IMR-90 (cell line): Measurements from ENCODE around the gene CFAP251. TPM values are rescaled to one million over a fixed set of nuclear protein-coding genes. Genes with fewer than 3 reads are reported as not detected.

ENCODE experiments used
- ATAC-seq: fragments of 200-7000 bp; cut with Tn5 transposase; 2 replicates; pipeline ENCODE4 v1.9.1; 2020; ENCODE audit warnings: low read depth, mild to moderate bottlenecking, moderate library complexity
- BruUV-seq: library from RNA; stranded (reverse); fragments of 400-500 nt; replicated peaks from 2 replicates; lab custom pipeline; 2021; lab: Mats Ljungman, UMichigan
- CTCF ChIA-PET: fragments of 300-600 bp; formaldehyde crosslinking; extraction: SDS; loops from one replicate; lab custom pipeline; 2021; ENCODE audit warnings: antibody characterized with exemption; lab: Yijun Ruan, JAX
- POLR2A ChIA-PET: fragments of 300-600 bp; sonication (Branson Sonifier 250); formaldehyde crosslinking; loops from one replicate; lab custom pipeline; 2022; ENCODE audit warnings: antibody characterized with exemption; ENCODE audit not compliant: unreplicated experiment; lab: Charles Lee
- DNase-seq: peaks from one replicate; pipeline ENCODE4 v3.0.0; 2013
- H2AFZ ChIP-seq: replicated peaks from 2 replicates; pipeline ENCODE3; 2013; ENCODE audit warnings: low read length, mild to moderate bottlenecking; ENCODE audit not compliant: poor library complexity
- H2AK5ac ChIP-seq: 2 replicates; pipeline ENCODE4 v1.6.1; 2013; ENCODE audit warnings: low read depth, low read length, inconsistent platforms
- H2AK9ac ChIP-seq: replicated peaks from 2 replicates; pipeline ENCODE3; 2013; ENCODE audit warnings: mild to moderate bottlenecking, low read depth, low read length, moderate library complexity; ENCODE audit not compliant: poor library complexity
- H2BK120ac ChIP-seq: 2 replicates; pipeline ENCODE4 v1.6.1; 2013; ENCODE audit warnings: low read depth, low read length, inconsistent platforms
- H2BK15ac ChIP-seq: 3 replicates; pipeline ENCODE4 v1.6.1; 2013; ENCODE audit warnings: low read depth, low read length, inconsistent platforms
- H2BK20ac ChIP-seq: 2 replicates; pipeline ENCODE4 v1.6.1; 2013; ENCODE audit warnings: low read depth, mild to moderate bottlenecking, inconsistent platforms, low read length, moderate library complexity
- H2BK5ac ChIP-seq: 2 replicates; pipeline ENCODE4 v1.6.1; 2013; ENCODE audit warnings: mild to moderate bottlenecking, low read depth, low read length, inconsistent platforms; ENCODE audit not compliant: poor library complexity, severe bottlenecking
- H3K14ac ChIP-seq: replicated peaks from 2 replicates; pipeline ENCODE4 v1.6.1; 2013; ENCODE audit warnings: low read depth, low read length, inconsistent platforms
- H3K18ac ChIP-seq: 2 replicates; pipeline ENCODE4 v1.6.1; 2013; ENCODE audit warnings: low read depth, low read length, control low read depth
- H3K23ac ChIP-seq: 2 replicates; pipeline ENCODE4 v1.6.1; 2013; ENCODE audit warnings: low read depth, low read length, inconsistent platforms
- H3K27ac ChIP-seq: 2 replicates; pipeline ENCODE4 v1.5.1; 2013; ENCODE audit warnings: mild to moderate bottlenecking, control low read depth, low read length; ENCODE audit not compliant: insufficient read depth
- H3K27me3 ChIP-seq: 2 replicates; pipeline ENCODE4 v1.6.1; 2013; ENCODE audit warnings: low read length; ENCODE audit not compliant: control insufficient read depth, insufficient read depth
- H3K36me3 ChIP-seq: 2 replicates; pipeline ENCODE4 v1.6.1; 2013; ENCODE audit warnings: low read length, mixed read lengths; ENCODE audit not compliant: control insufficient read depth, insufficient read depth
- H3K4ac ChIP-seq: 2 replicates; pipeline ENCODE4 v1.6.1; 2013; ENCODE audit warnings: low read depth, low read length, inconsistent platforms
- H3K4me1 ChIP-seq: 2 replicates; pipeline ENCODE4 v1.6.1; 2013; ENCODE audit warnings: low read length, mixed read lengths; ENCODE audit not compliant: control insufficient read depth, insufficient read depth
- H3K4me2 ChIP-seq: 2 replicates; pipeline ENCODE4 v1.6.1; 2013; ENCODE audit warnings: low read depth, mild to moderate bottlenecking, control low read depth, low read length, moderate library complexity
- H3K4me3 ChIP-seq: 2 replicates; pipeline ENCODE4 v1.5.1; 2013; ENCODE audit warnings: low read depth, mild to moderate bottlenecking, control low read depth, low read length, moderate library complexity; ENCODE audit not compliant: insufficient read depth
- H3K56ac ChIP-seq: 2 replicates; pipeline ENCODE4 v1.6.1; 2013; ENCODE audit warnings: low read length, inconsistent platforms; ENCODE audit not compliant: insufficient read depth; ENCODE audit errors: extremely low read depth
- H3K79me1 ChIP-seq, 2 experiments: 2 replicates each; pipeline ENCODE4 v1.6.1; 2013; ENCODE audit warnings: low read length in 2 of 2, inconsistent platforms in 1 of 2, low read depth in 1 of 2
- H3K9ac ChIP-seq: 2 replicates; pipeline ENCODE4 v1.6.1; 2013; ENCODE audit warnings: low read depth, low read length, control low read depth
- H3K9me1 ChIP-seq: 2 replicates; pipeline ENCODE4 v1.6.1; 2013; ENCODE audit warnings: low read length, inconsistent platforms; ENCODE audit not compliant: insufficient read depth
- H3K9me3 ChIP-seq: 2 replicates; pipeline ENCODE4 v1.6.1; 2013; ENCODE audit warnings: low read length; ENCODE audit not compliant: control insufficient read depth, insufficient read depth
- H4K20me1 ChIP-seq: 2 replicates; pipeline ENCODE4 v1.6.1; 2013; ENCODE audit warnings: low read length, inconsistent platforms; ENCODE audit not compliant: insufficient read depth
- H4K5ac ChIP-seq: 2 replicates; pipeline ENCODE4 v1.6.1; 2013; ENCODE audit warnings: mild to moderate bottlenecking, low read depth, low read length, control low read depth
- H4K8ac ChIP-seq, 2 experiments: 2 replicates each; pipeline ENCODE4 v1.6.1; 2013; ENCODE audit warnings: low read depth in 2 of 2, low read length in 2 of 2, control low read depth in 1 of 2, inconsistent platforms in 1 of 2
- H4K91ac ChIP-seq: 2 replicates; pipeline ENCODE4 v1.6.1; 2013; ENCODE audit warnings: low read depth, low read length, inconsistent platforms; ENCODE audit not compliant: insufficient read depth
- BHLHE40 ChIP-seq: fragments of 150-350 bp; IDR thresholded peaks from 2 replicates; pipeline ENCODE4 v1.6.1; 2016; ENCODE audit warnings: mild to moderate bottlenecking, low read depth, low read length
- ELK1 ChIP-seq: fragments of 150-350 bp; IDR thresholded peaks from 2 replicates; pipeline ENCODE4 v1.6.1; 2016; ENCODE audit warnings: low read depth, mild to moderate bottlenecking, low read length, moderate library complexity, borderline replicate concordance
- MAFK ChIP-seq: IDR thresholded peaks from 2 replicates; pipeline ENCODE4 v1.6.1; 2012; ENCODE audit warnings: low read depth, low read length, improper control_type of control experiment
- MAZ ChIP-seq: IDR thresholded peaks from 2 replicates; pipeline ENCODE4 v1.6.1; 2012; ENCODE audit warnings: low read depth, mild to moderate bottlenecking, low read length, improper control_type of control experiment, moderate library complexity, borderline replicate concordance
- POLR2A ChIP-seq: IDR thresholded peaks from 2 replicates; pipeline ENCODE4 v1.6.1; 2012; ENCODE audit warnings: mild to moderate bottlenecking, low read depth, low read length
- RAD21 ChIP-seq: IDR thresholded peaks from 2 replicates; pipeline ENCODE4 v1.6.1; 2012; ENCODE audit warnings: low read length, improper control_type of control experiment
- RCOR1 ChIP-seq: IDR thresholded peaks from 2 replicates; pipeline ENCODE4 v1.6.1; 2012; ENCODE audit warnings: mild to moderate bottlenecking, low read length, improper control_type of control experiment; ENCODE audit not compliant: insufficient replicate concordance
- WGBS, 2 experiments: methylation state at CpG; one replicate each; pipeline versions ENCODE4 v1.1.5 to v1.1.7; 2013; ENCODE audit warnings: missing lambda C conversion rate in 2 of 2; ENCODE audit not compliant: insufficient read length in 1 of 2; ENCODE audit errors: extremely low coverage in 2 of 2; 5-methylcytosine and 5-hydroxymethylcytosine counted together
- dilution Hi-C: fragments of 300-500 bp; cut with HindIII; formaldehyde crosslinking; loops from one replicate; pipeline ENCODE4 v1.14.3; 2018; ENCODE audit warnings: low sequenced_read_pairs; ENCODE audit not compliant: unreplicated experiment
- in situ Hi-C: fragments of 300-500 bp; cut with MboI; formaldehyde crosslinking; loops from 3 replicates; pipeline ENCODE4 v1.14.3; 2019; ENCODE audit warnings: low sequenced_read_pairs, inconsistent platforms, mixed read lengths
- intact Hi-C: fragments of 100-400 bp; cut with micrococcal nuclease; formaldehyde crosslinking; loops from 2 replicates; pipeline ENCODE4 v1.10.0; 2022
- polyA plus RNA-seq, 3 experiments: library from polyadenylated mRNA; depleted of rRNA; stranded (reverse); fragments of >200 nt; gene quantifications; 2 replicates each; pipeline ENCODE4 v1.2.3, GENCODE V29; 2012; ENCODE audit warnings: low replicate concordance in 1 of 3
- total RNA-seq: library from RNA; depleted of rRNA; stranded (reverse); fragments of >200 nt; gene quantifications from 2 replicates; pipeline ENCODE4 v1.2.3, GENCODE V29; 2012
- TF ChIP-seq, protein P1 (sequence below): conservative IDR thresholded peaks from 2 replicates; pipeline ENCODE4 v1.5.1; 2012; ENCODE audit warnings: mild to moderate bottlenecking, low read depth, low read length, improper control_type of control experiment
- TF ChIP-seq, protein P2 (sequence below): fragments of 150-350 bp; IDR thresholded peaks from 2 replicates; pipeline ENCODE4 v1.6.1; 2017; ENCODE audit warnings: mild to moderate bottlenecking, antibody characterized with exemption, low read length, low read depth

CFAP251 gene
- total and polyA plus RNA-seq, 2 of the 4 experiments (the other 2 are of a cell fraction), result 7.8 to 9.1 TPM

DNA sequence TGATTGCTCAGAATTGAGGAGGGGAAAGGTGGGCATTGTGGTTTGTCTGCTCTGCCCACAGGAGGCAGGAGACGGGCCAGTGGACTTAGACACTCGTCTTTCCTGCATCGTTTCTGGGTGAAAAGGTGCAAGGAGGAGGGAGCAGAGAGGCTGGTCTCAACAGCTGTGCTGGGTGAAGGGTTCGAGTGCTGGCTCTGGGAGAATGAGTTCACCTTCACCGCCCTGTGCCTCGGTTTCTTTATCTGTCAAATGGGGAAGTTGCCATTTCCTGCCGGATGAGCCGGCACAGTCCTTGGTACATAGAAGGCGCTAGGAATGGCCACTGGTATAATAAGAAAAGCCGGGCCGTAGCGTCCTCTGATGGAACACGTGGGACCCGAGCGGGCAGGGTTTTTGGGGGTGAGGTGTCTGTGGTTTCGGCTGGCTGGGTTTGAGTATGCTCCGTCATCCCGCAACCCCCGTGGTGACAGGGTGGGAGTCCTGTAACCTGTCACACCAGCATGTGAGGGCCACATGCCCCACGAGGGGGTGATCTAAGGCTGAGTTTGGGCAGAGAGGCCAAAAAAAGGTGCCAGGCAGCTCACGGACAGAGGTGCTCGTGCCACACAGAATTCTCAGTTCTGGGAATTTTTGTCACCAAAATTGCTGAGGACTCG is 110.6 kb downstream of the CFAP251 start:
- no peaks in the 10 kb centered on the region for H3K36me3 ChIP-seq
- TF ChIP-seq BHLHE40, result no peak
- no peak for TF ChIP-seq MAFK
- TF ChIP-seq, protein P1, sequence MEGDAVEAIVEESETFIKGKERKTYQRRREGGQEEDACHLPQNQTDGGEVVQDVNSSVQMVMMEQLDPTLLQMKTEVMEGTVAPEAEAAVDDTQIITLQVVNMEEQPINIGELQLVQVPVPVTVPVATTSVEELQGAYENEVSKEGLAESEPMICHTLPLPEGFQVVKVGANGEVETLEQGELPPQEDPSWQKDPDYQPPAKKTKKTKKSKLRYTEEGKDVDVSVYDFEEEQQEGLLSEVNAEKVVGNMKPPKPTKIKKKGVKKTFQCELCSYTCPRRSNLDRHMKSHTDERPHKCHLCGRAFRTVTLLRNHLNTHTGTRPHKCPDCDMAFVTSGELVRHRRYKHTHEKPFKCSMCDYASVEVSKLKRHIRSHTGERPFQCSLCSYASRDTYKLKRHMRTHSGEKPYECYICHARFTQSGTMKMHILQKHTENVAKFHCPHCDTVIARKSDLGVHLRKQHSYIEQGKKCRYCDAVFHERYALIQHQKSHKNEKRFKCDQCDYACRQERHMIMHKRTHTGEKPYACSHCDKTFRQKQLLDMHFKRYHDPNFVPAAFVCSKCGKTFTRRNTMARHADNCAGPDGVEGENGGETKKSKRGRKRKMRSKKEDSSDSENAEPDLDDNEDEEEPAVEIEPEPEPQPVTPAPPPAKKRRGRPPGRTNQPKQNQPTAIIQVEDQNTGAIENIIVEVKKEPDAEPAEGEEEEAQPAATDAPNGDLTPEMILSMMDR, result no peak
- TF ChIP-seq, protein P2, sequence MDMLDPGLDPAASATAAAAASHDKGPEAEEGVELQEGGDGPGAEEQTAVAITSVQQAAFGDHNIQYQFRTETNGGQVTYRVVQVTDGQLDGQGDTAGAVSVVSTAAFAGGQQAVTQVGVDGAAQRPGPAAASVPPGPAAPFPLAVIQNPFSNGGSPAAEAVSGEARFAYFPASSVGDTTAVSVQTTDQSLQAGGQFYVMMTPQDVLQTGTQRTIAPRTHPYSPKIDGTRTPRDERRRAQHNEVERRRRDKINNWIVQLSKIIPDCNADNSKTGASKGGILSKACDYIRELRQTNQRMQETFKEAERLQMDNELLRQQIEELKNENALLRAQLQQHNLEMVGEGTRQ, result no peak
- TF ChIP-seq RCOR1, result no peak
- TF ChIP-seq MAZ, result no peak
- TF ChIP-seq ELK1, result no peak
- no peak for TF ChIP-seq RAD21
- TF ChIP-seq POLR2A, result no peak
- H3K27ac ChIP-seq, result no peak overlapping the region
- H3K4ac ChIP-seq, result no peak overlapping the region
- H3K4me1 ChIP-seq, result peaks cover 4% of the 10 kb centered on the region
- no TSS peak for BruUV-seq
- no peak overlapping the region for H3K14ac ChIP-seq
- H3K4me2 ChIP-seq, result no peak overlapping the region
- no peak overlapping the region for H3K56ac ChIP-seq
- ChIA-PET POLR2A (no interaction called here), CTCF (no interaction called here)
- peaks cover 29 to 68% of the 10 kb centered on the region in 2 experiments for H3K79me1 ChIP-seq
- dilution Hi-C loops (no loop called here), in situ Hi-C loops (no loop called here), intact Hi-C loops (no loop called here)
- no peak overlapping the region for H2BK20ac ChIP-seq
- H2AFZ ChIP-seq, result no peak overlapping the region
- H4K20me1 ChIP-seq, result peaks cover 17% of the 10 kb centered on the region
- ATAC-seq (no peak), DNase-seq (no peak)
- H3K9me3 ChIP-seq, result no peaks in the 10 kb centered on the region
- WGBS, 2 experiments, result 91% methylated on average over 18 of the region's 23 CpGs; no CpG with 5 or more reads in 1 of the 2 experiments
- no peak overlapping the region for H4K8ac ChIP-seq
- H4K91ac ChIP-seq, result no peak overlapping the region
- no peak overlapping the region for H2BK5ac ChIP-seq
- no peak overlapping the region for H4K5ac ChIP-seq
- no peaks in the 10 kb centered on the region for H3K27me3 ChIP-seq
- no peak overlapping the region for H2BK15ac ChIP-seq
- H3K23ac ChIP-seq, result no peak overlapping the region
- H2AK5ac ChIP-seq, result no peak overlapping the region
- H3K9ac ChIP-seq, result no peak overlapping the region
- peaks cover 3% of the 10 kb centered on the region for H3K9me1 ChIP-seq
- H2BK120ac ChIP-seq, result no peak overlapping the region
- no peak overlapping the region for H2AK9ac ChIP-seq
- H3K4me3 ChIP-seq, result no peak overlapping the region
- H3K18ac ChIP-seq, result no peak overlapping the region
